IMR-90 (cell line): ENCODE results near the gene SPAG16.

ENCODE experiments used
- CHD1 ChIP-seq: IDR thresholded peaks from 2 replicates; pipeline ENCODE4 v1.6.1; 2012; ENCODE audit warnings: low read depth, low read length, improper control_type of control experiment
- POLR2A ChIP-seq: IDR thresholded peaks from 2 replicates; pipeline ENCODE4 v1.6.1; 2012; ENCODE audit warnings: mild to moderate bottlenecking, low read depth, low read length
- TF ChIP-seq, protein P1 (sequence below): conservative IDR thresholded peaks from 2 replicates; pipeline ENCODE4 v1.5.1; 2012; ENCODE audit warnings: mild to moderate bottlenecking, low read depth, low read length, improper control_type of control experiment

DNA sequence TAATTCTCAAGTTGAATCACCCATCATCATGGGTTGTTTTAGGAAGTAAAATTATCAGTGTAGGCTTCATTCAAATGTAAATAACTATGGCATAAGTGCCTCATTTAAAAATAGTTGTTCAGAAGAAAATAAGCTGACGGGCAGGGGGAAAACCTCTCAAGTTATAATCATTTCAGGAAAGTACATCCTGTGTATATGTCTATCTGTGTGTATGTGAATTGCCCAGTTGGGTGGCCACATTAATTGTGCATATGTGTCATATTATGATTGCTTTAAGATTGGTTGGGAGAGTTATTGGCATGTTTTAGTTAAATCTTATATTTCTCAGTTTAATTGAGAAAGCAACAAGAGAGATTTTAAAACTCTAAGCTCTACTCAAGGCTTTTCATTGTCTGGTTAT lies 843.8 kb downstream of the SPAG16 start:
- TF ChIP-seq POLR2A (no peak), CHD1 (no peak)
- TF ChIP-seq, protein P1, sequence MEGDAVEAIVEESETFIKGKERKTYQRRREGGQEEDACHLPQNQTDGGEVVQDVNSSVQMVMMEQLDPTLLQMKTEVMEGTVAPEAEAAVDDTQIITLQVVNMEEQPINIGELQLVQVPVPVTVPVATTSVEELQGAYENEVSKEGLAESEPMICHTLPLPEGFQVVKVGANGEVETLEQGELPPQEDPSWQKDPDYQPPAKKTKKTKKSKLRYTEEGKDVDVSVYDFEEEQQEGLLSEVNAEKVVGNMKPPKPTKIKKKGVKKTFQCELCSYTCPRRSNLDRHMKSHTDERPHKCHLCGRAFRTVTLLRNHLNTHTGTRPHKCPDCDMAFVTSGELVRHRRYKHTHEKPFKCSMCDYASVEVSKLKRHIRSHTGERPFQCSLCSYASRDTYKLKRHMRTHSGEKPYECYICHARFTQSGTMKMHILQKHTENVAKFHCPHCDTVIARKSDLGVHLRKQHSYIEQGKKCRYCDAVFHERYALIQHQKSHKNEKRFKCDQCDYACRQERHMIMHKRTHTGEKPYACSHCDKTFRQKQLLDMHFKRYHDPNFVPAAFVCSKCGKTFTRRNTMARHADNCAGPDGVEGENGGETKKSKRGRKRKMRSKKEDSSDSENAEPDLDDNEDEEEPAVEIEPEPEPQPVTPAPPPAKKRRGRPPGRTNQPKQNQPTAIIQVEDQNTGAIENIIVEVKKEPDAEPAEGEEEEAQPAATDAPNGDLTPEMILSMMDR = no peak
